ENCODE results near the gene DDX59. TPM values are rescaled to one million over a fixed set of nuclear protein-coding genes. Genes with fewer than 3 reads are reported as not detected.
A peak's percentile ranks its signal among the peaks of the same experiment; 100 is the strongest.

DDX59 gene
- total and polyA plus RNA-seq, 2 experiments from 2014 or later, result 13.6 to 19.9 TPM

DNA sequence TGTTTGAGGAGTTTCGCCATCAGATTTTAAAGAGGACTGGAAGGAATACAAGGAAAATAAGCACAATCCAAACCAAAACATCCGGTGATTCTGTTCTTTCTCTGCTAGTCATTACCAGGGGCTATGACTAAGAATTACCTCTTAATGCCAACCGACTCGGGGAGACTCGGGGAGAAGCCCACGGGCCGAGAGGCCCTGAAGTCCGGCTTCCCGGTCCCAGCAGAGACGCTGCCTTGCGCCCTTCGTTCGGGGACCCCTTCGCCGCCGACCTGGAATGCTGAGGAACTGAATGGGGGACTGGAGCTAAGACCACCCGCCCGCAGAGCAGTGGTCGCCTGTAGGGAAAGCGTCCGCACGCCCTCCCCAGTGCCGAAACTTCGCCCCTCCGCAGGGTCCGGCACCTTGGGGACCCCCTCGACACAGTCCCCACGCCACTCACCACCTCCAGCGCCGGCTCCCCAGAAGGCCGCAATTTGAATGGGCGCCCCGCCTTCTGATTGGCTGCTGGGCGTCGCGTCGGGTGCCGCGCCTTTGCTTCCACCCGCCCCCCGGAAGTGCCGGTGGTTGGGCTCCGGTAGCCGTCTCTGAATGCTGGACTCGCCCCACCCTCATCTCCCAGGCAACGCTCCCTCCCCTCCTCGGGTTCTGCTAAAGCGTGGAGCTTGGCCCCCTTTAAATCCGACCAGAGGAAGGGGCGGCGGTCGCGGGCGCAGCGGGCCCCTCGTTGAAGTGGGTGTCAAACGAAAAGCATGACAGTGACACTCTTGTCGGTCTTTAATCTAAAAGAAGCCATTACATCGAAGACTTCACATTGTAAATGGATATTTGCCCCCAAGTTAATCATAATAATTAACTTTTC lies 49.2 kb downstream of the DDX59 start, which contains the start of gene KIF14:
Gene KIF14 (minus strand): TSS at position 479 of the 859 bp plus-strand sequence. CDS start 2,028 bp downstream, outside the sequence.
- no peak for TF ChIP-seq EZH2 (IDR thresholded peaks at IDR 0.05; ENCODE audit: borderline replicate concordance)
- no peak for TF ChIP-seq EZH2phosphoT487 (IDR thresholded peaks at IDR 0.05; ENCODE audit: low read depth, severe bottlenecking, unreplicated experiment)
- TF ChIP-seq, protein P1, sequence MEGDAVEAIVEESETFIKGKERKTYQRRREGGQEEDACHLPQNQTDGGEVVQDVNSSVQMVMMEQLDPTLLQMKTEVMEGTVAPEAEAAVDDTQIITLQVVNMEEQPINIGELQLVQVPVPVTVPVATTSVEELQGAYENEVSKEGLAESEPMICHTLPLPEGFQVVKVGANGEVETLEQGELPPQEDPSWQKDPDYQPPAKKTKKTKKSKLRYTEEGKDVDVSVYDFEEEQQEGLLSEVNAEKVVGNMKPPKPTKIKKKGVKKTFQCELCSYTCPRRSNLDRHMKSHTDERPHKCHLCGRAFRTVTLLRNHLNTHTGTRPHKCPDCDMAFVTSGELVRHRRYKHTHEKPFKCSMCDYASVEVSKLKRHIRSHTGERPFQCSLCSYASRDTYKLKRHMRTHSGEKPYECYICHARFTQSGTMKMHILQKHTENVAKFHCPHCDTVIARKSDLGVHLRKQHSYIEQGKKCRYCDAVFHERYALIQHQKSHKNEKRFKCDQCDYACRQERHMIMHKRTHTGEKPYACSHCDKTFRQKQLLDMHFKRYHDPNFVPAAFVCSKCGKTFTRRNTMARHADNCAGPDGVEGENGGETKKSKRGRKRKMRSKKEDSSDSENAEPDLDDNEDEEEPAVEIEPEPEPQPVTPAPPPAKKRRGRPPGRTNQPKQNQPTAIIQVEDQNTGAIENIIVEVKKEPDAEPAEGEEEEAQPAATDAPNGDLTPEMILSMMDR (IDR thresholded peaks at IDR 0.05; ENCODE audit: poor library complexity), result no peak
- peak; percentile 94 for DNase-seq (ENCODE audit: low spot score)
- no peaks in the 10 kb centered on the region for H4K20me1 ChIP-seq (ENCODE audit: insufficient read depth, poor library complexity, severe bottlenecking)
- no peaks in the 10 kb centered on the region for H3K4me1 ChIP-seq (ENCODE audit: insufficient read depth)
- H3K36me3 ChIP-seq (replicated peaks; ENCODE audit: insufficient read depth, low read depth), result no peaks in the 10 kb centered on the region
- no peaks in the 10 kb centered on the region for H3K9me3 ChIP-seq (ENCODE audit: low read depth)
- no peaks in the 10 kb centered on the region for H3K9me2 ChIP-seq (replicated peaks; ENCODE audit: insufficient read depth)
- peak within 1 kb of the TSS; percentile 86 for H3K4me2 ChIP-seq
- no peak within 1 kb of the TSS for H3K27ac ChIP-seq
- H3K4me3 ChIP-seq, result peak within 1 kb of the TSS; percentile 80
- H2AFZ ChIP-seq, result peak within 1 kb of the TSS; percentile 91
- H3K27me3 ChIP-seq, result no peaks in the 10 kb centered on the region
- WGBS (ENCODE audit: low lambda C conversion rate, missing lambda C conversion rate), result 1% methylated on average over 58 of the region's 59 CpGs
- peaks cover 3% of the 10 kb centered on the region for H3K79me2 ChIP-seq

DNA sequence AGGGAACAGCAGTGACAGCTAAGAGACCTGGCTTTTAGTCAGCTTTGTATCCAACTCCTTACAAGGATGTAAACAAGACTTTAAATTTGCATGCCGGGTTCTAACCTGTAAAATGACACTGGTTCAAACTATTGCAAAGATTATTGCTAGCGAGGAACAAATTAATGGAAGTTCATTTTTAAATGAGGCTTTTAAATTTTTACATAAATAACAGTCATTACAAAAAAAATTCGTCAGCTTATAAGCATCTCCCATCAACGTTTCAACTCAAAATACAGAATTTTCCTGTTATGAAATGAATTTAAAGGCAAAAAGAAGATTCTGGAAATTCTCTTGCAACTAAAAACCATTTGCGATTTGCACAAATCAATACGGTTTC lies 49.8 kb downstream of the DDX59 start:
- Histone ChIP-seq H3K27ac (no peak overlapping the region), H3K79me2 (peaks cover 3% of the 10 kb centered on the region), H3K4me3 (peak overlapping the region; percentile 80), H4K20me1 (ENCODE audit: insufficient read depth, poor library complexity, severe bottlenecking) (no peaks in the 10 kb centered on the region), H3K9me2 (replicated peaks; ENCODE audit: insufficient read depth) (no peaks in the 10 kb centered on the region), H3K9me3 (ENCODE audit: low read depth) (no peaks in the 10 kb centered on the region), H3K4me1 (ENCODE audit: insufficient read depth) (no peaks in the 10 kb centered on the region), H3K36me3 (replicated peaks; ENCODE audit: insufficient read depth, low read depth) (no peaks in the 10 kb centered on the region), H2AFZ (peak overlapping the region; percentile 53), H3K4me2 (peak overlapping the region; percentile 86), H3K27me3 (no peaks in the 10 kb centered on the region)
- 5% methylated on average over 6 of the region's 6 CpGs for WGBS (ENCODE audit: low lambda C conversion rate, missing lambda C conversion rate)
- TF ChIP-seq EZH2phosphoT487 (IDR thresholded peaks at IDR 0.05; ENCODE audit: low read depth, severe bottlenecking, unreplicated experiment) (no peak), EZH2 (IDR thresholded peaks at IDR 0.05; ENCODE audit: borderline replicate concordance) (no peak)
- TF ChIP-seq, protein P1 (IDR thresholded peaks at IDR 0.05; ENCODE audit: poor library complexity), result no peak
- no peak for DNase-seq (ENCODE audit: low spot score)

DNA sequence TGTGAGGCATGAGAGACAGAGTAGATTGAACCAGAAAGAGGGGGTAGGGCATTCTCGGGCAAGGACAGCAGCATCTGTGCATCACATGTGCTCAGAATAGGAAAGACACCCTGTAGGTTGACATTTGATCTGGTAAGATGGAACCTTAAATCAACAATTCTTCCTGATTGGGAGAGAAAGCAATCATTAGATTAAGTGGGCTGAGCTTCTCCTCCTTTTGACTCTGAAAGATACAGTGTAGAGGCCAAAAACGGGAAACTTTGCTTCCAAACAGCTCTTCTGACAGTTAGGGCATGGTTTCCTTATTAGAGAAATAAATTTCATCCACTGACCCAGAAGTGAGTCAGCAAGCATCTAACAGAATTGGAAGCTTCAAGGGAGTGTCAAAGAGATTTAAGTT lies 58.9 kb downstream of the DDX59 start:
- H3K4me2 ChIP-seq, result no peak overlapping the region

DNA sequence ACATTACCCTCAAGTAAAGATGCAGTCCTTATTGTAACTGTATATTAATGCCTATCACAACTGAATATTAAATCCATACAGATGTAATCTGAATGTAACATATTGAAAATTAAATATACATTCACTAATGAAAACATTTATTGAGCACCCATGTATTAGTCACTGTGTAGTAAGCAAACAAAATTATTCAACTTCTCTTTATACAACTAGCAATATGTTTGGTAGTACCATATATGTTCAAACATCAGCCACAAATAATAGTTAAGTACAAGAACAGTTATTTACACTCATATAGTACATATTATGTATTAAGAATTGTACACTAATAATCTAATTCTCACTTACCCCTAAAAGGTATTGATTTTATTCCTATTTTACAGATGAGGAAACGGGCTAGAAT lies 67.1 kb downstream of the DDX59 start:
- H3K4me2 ChIP-seq, result no peak overlapping the region
- DNase-seq (ENCODE audit: low spot score), result no peak
- no peaks in the 10 kb centered on the region for H4K20me1 ChIP-seq (ENCODE audit: insufficient read depth, poor library complexity, severe bottlenecking)
- no peak overlapping the region for H3K4me3 ChIP-seq
- H3K27ac ChIP-seq, result no peak overlapping the region
- no peaks in the 10 kb centered on the region for H3K27me3 ChIP-seq
- H2AFZ ChIP-seq, result no peak overlapping the region
- H3K9me3 ChIP-seq (ENCODE audit: low read depth), result no peaks in the 10 kb centered on the region
- WGBS (ENCODE audit: low lambda C conversion rate, missing lambda C conversion rate), result 100% methylated on average over 1 of the region's 1 CpG
- no peaks in the 10 kb centered on the region for H3K4me1 ChIP-seq (ENCODE audit: insufficient read depth)
- TF ChIP-seq EZH2phosphoT487 (IDR thresholded peaks at IDR 0.05; ENCODE audit: low read depth, severe bottlenecking, unreplicated experiment) (no peak), EZH2 (IDR thresholded peaks at IDR 0.05; ENCODE audit: borderline replicate concordance) (no peak)
- TF ChIP-seq, protein P1 (IDR thresholded peaks at IDR 0.05; ENCODE audit: poor library complexity), result no peak
- no peaks in the 10 kb centered on the region for H3K79me2 ChIP-seq
- no peaks in the 10 kb centered on the region for H3K36me3 ChIP-seq (replicated peaks; ENCODE audit: insufficient read depth, low read depth)
- H3K9me2 ChIP-seq (replicated peaks; ENCODE audit: insufficient read depth), result no peaks in the 10 kb centered on the region

More for the DNA sequence above, 58.9 kb downstream of the DDX59 start:
- H3K9me2 ChIP-seq (replicated peaks; ENCODE audit: insufficient read depth), result no peaks in the 10 kb centered on the region
- no peak overlapping the region for H3K4me3 ChIP-seq
- WGBS (ENCODE audit: low lambda C conversion rate, missing lambda C conversion rate), result 79% methylated on average over 2 of the region's 2 CpGs
- TF ChIP-seq EZH2 (IDR thresholded peaks at IDR 0.05; ENCODE audit: borderline replicate concordance) (no peak), EZH2phosphoT487 (IDR thresholded peaks at IDR 0.05; ENCODE audit: low read depth, severe bottlenecking, unreplicated experiment) (no peak)
- H3K27me3 ChIP-seq, result no peaks in the 10 kb centered on the region
- no peak overlapping the region for H3K27ac ChIP-seq
- H3K9me3 ChIP-seq (ENCODE audit: low read depth), result no peaks in the 10 kb centered on the region
- no peaks in the 10 kb centered on the region for H3K79me2 ChIP-seq
- H3K4me1 ChIP-seq (ENCODE audit: insufficient read depth), result no peaks in the 10 kb centered on the region
- H2AFZ ChIP-seq, result no peak overlapping the region
- H4K20me1 ChIP-seq (ENCODE audit: insufficient read depth, poor library complexity, severe bottlenecking), result no peaks in the 10 kb centered on the region
- H3K36me3 ChIP-seq (replicated peaks; ENCODE audit: insufficient read depth, low read depth), result no peaks in the 10 kb centered on the region
- DNase-seq (ENCODE audit: low spot score), result no peak
